Suppressor macrophage (primary cell): ENCODE results near the gene ZNF205.
"Not testable (repeated sequence)": the region's sequence is repeated elsewhere in the genome, so short reads cannot be mapped to it uniquely, and the experiment has no call there.

ENCODE experiments used
- DNase-seq, 4 experiments: peaks; one replicate each; pipeline ENCODE4 v3.0.0-alpha.2; 2020 to 2022

The ZNF205 gene

GRCh38 chr16:3135126-3135715, 22.8 kb downstream of the ZNF205 start:
- no peak for DNase-seq

DNA sequence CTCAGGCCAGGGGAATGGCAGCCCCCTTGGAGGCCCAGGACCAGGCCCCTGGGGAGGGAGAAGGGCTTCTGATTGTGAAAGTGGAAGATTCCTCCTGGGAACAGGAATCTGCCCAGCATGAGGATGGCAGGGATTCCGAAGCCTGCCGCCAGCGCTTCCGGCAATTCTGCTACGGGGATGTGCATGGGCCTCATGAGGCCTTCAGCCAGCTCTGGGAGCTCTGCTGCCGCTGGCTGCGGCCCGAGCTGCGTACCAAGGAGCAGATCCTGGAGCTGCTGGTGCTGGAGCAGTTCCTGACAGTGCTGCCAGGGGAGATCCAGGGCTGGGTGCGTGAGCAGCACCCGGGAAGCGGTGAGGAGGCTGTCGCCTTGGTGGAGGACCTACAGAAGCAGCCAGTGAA, 24.9 kb downstream of the ZNF205 start:
- DNase-seq, result no peak

DNA sequence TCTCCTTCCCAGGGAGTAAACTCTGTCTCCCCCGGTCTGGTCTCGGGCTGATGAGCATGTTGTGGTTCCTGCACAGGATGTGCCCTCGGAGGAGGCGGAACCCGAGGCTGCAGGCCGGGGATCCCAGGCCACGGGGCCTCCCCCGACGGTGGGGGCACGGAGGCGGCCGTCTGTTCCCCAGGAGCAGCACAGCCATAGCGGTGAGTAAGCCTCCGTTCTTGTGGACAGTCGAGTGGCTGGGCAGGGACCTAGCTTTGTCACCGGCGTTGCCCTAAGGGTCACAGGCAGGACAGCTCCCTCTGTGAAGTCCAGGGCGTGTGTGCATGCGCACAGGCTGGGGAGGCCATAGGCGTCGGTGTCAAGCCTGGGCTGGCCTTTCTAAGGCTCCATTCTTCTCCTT, 26.0 kb downstream of the ZNF205 start:
- no peak for DNase-seq

- DNase-seq, result no peak
Measured at GRCh38 chr16:3138823-3139426, 26.5 kb downstream of the ZNF205 start.

- not testable (repeated sequence) for DNase-seq
Measured at GRCh38 chr16:3139561-3139960, 27.2 kb downstream of the ZNF205 start.

GRCh38 chr16:3140603-3141427, 28.4 kb downstream of the ZNF205 start:
- DNase-seq, result no peak

DNA sequence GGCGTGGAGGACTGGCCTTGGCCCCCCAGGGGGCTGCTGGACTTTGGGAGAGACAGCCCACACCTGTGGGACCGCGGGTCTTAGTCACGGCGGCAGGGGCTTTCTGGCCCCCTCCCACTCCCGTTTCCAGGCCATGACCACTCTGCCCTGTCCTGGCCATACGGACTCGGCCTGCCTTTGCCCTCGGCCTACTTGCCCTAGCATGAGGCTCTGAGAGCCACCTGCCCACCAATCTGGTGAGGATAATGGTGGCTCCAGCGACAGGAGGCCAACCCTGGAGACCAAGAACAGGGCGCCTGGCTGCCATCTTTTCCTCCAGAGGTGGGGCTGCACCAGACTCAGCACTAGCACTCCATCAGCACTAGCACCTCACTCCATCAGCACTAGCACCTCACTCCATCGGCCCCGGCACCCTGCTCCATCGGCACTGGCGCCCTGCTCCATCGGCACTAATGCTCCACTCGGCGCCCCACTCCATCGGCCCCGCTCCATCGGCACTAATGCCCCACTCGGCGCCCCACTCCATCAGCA, 29.5 kb downstream of the ZNF205 start:
- DNase-seq, result no peak

GRCh38 chr16:3142327-3142726, 29.9 kb downstream of the ZNF205 start:
- no peak for DNase-seq

GRCh38 chr16:3142770-3143169, 30.4 kb downstream of the ZNF205 start:
- no peak for DNase-seq

DNA sequence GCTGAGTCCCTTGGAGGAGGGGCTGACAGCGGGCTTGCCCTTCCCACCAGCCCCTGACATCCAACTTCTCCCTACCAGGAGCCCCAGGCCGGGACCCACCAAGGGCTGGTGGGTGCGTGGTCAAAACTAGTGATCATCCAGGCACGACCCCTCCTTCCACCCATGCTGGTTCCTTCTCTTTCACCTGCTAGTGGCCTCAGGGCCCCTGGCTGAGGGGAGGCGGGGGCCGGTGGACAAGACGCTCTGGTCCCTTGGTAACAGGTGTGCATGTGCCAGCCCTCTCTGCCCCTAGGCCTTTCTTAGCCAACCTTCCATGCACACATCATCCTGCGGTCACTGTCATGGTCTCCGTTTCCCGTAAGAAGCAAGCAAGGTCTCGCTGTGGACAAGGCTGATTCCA, 30.8 kb downstream of the ZNF205 start:
- no peak for DNase-seq

GRCh38 chr16:3143598-3144320, 31.4 kb downstream of the ZNF205 start:
- no peak for DNase-seq

GRCh38 chr16:3144321-3144983, 32.1 kb downstream of the ZNF205 start:
- no peak for DNase-seq

GRCh38 chr16:3145151-3145550, 32.8 kb downstream of the ZNF205 start:
- no peak for DNase-seq

DNA sequence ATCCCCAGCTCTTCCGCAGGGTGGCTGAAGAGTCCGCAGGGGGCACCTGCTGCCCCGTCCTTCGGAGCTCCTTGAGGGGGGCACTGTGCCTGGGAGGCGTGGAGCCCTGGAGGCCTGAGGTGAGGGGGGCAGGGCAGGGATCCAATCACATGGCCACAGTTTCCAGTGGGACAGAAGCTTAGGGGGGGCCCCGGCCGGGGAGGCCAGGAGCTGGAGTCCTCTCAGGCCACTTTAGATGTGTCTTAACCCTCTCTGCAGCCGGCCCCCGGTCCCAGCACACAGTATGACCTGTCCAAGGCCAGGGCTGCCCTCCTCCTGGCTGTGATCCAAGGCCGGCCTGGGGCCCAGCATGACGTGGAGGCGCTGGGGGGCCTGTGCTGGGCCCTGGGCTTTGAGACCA, 33.3 kb downstream of the ZNF205 start:
- DNase-seq, result no peak

GRCh38 chr16:3147046-3147756, 34.8 kb downstream of the ZNF205 start:
- no peak for DNase-seq

DNA sequence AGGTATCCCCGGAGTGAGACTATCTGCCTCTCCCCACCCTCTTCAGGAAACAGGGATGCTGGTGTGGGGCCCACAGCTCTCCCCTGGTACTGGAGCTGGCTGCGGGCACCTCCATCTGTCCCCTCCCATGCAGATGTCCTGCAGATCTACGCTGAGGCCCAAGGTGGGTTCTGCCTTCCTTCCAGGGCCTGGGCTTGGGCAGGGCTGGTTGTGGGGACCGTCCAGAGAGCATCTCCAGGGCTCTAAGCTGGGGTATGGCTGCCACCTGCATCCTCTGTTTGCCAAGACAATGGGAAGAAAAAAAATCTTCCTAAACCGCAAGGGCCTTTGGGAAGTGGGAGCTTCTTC, 35.3 kb downstream of the ZNF205 start:
- DNase-seq, result no peak

DNA sequence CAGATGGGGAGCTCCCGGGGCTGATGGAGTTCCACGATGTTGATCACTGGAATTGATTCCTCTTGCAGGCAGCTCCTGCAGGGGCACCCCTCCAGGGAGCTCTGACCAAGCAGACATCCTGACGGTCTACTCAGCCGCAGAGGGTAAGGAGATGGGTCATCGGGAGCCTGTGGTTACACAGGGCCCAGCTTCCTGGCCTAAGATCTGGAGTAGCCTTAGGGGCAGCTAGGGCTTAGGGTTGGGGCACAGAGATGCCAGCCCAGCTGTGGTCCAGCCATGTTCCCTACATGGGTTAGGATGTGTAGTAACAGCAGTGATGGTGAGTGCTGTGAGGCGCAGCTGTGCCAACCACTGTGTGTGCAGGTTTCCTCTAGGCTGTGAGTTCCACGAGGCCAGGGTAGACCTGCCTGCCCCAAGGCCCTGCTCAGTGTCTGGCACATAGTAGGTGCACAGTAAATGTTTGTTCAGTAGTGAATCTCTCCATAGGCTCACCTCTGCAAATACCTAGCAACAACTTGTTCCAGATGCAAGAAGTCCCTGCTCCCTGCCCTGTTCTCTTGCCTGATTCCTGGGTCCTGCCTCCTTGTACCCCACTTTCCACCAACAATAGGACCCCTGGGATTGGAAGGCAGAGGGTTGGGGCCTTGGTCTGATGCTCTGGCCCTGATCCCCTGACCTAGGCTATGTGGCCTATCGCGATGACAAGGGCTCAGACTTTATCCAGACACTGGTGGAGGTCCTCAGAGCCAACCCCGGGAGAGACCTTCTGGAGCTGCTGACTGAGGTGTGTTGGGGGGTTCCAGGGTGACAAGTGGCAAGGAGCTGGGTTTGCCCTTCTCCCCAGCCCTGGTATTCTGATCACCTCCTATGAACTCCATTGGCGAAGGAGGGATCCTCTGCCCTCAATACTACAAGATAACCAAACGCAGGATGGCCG, 36.1 kb downstream of the ZNF205 start:
- no peak for DNase-seq

GRCh38 chr16:3149193-3149530, 36.8 kb downstream of the ZNF205 start:
- no peak for DNase-seq

DNA sequence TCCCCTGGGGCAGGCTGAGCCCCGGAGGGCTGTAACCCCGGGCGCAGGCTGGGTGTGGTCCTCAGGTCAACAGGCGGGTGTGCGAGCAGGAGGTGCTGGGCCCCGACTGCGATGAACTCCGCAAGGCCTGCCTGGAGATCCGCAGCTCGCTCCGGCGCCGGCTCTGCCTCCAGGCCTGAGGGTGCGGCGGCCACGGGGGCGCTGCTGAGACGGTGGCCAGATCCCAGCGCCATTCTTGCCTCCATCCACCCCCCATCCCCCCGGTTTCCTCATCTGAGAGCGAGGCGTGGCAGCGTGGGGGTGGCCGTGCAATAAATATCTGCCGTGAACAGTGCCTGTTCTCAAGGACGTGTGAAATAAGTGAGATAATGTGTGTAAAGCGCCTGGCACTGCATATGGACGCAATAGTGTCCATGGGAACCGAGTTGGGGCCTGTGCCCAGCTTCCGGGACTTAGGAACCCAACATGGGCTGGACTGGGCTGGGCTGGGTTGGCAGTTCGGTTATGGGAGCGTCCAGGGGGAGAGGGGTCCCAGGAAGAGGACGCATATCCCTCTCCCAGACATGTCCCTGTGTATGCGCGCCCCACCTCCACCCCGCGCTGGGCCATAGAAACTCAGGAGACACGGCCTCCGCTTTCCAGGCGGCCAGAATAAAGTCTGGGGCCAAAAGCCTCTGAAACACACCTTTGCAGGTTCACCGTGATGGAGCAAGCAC, 37.4 kb downstream of the ZNF205 start:
- DNase-seq, result peak; percentile 77 to 92 (median 84)
